K562 treated with DMSO at 1 percent for 4 hours (cell line): Measurements from ENCODE around the gene LRRTM4. TPM values are rescaled to one million over a fixed set of nuclear protein-coding genes. Genes with fewer than 3 reads are reported as not detected.

ENCODE experiments used
- total RNA-seq: library from RNA; unstranded; fragments of 300-600 nt; gene quantifications from 2 replicates; pipeline ENCODE4 v1.2.3, GENCODE V29; 2022; ENCODE audit not compliant: insufficient read depth

Gene LRRTM4
- total RNA-seq = not detected in 2 replicates

GRCh38 chr2:77521931-77522470 lies at the start of gene LRRTM4:
LRRTM4 (minus strand) TSS chr2:77522376.

